Neuronal stem cell (in vitro differentiated cells): Measurements from ENCODE around the gene NSD1.

Source experiments
- DNase-seq: peaks from one replicate; pipeline ENCODE4 v3.0.0-alpha.2; 2013; ENCODE audit warnings: low spot score
- H2AFZ ChIP-seq: one replicate; pipeline ENCODE4 v1.6.1; 2013; ENCODE audit warnings: mild to moderate bottlenecking, low read length, inconsistent platforms
- H2AK5ac ChIP-seq: 2 replicates; pipeline ENCODE4 v1.6.1; 2013; ENCODE audit warnings: low read depth, mild to moderate bottlenecking, inconsistent platforms, low read length, moderate library complexity, mixed read lengths
- H2BK120ac ChIP-seq: 2 replicates; pipeline ENCODE4 v1.6.1; 2013; ENCODE audit warnings: low read depth, mild to moderate bottlenecking, inconsistent platforms, low read length, moderate library complexity, mixed read lengths
- H2BK12ac ChIP-seq: one replicate; pipeline ENCODE4 v1.6.1; 2013; ENCODE audit warnings: low read length, inconsistent platforms
- H2BK15ac ChIP-seq: 2 replicates; pipeline ENCODE4 v1.6.1; 2013; ENCODE audit warnings: mild to moderate bottlenecking, low read length, inconsistent platforms, mixed read lengths
- H2BK5ac ChIP-seq: one replicate; pipeline ENCODE4 v1.6.1; 2013; ENCODE audit warnings: inconsistent platforms, mild to moderate bottlenecking, low read length, moderate library complexity
- H3K14ac ChIP-seq: one replicate; pipeline ENCODE4 v1.6.1; 2013; ENCODE audit warnings: low read length, inconsistent platforms
- H3K18ac ChIP-seq: 2 replicates; pipeline ENCODE4 v1.6.1; 2013; ENCODE audit warnings: low read length, inconsistent platforms
- H3K23ac ChIP-seq: 2 replicates; pipeline ENCODE4 v1.6.1; 2013; ENCODE audit warnings: low read depth, mild to moderate bottlenecking, mixed read lengths, low read length, inconsistent platforms; ENCODE audit not compliant: poor library complexity
- H3K27ac ChIP-seq: replicated peaks from 3 replicates; pipeline ENCODE4 v1.5.1; 2013; ENCODE audit warnings: low read length, inconsistent platforms
- H3K27me3 ChIP-seq, 3 experiments: 2 replicates each; pipeline ENCODE4 v1.6.1; 2013; ENCODE audit warnings: low read length in 3 of 3, mild to moderate bottlenecking in 2 of 3, inconsistent platforms in 1 of 3, low read depth in 1 of 3, mixed read lengths in 1 of 3, moderate library complexity in 1 of 3; ENCODE audit not compliant: control insufficient read depth in 3 of 3, insufficient read depth in 3 of 3
- H3K36me3 ChIP-seq, 2 donors: replicated peaks in 1 of 2; 2 replicates each; pipeline ENCODE4 v1.6.1; 2013; ENCODE audit warnings: low read length in 2 of 2; ENCODE audit not compliant: control insufficient read depth in 2 of 2, insufficient read depth in 2 of 2
- H3K4ac ChIP-seq: 2 replicates; pipeline ENCODE4 v1.6.1; 2013; ENCODE audit warnings: inconsistent platforms, mild to moderate bottlenecking, low read length, moderate library complexity
- H3K4me1 ChIP-seq, 2 donors: 1 replicate in 1 of 2; 2 replicates in 1 of 2; pipeline ENCODE4 v1.6.1; 2013; ENCODE audit warnings: low read length in 2 of 2, low read depth in 1 of 2; ENCODE audit not compliant: control insufficient read depth in 2 of 2, insufficient read depth in 1 of 2
- H3K4me2 ChIP-seq: one replicate; pipeline ENCODE4 v1.6.1; 2013; ENCODE audit warnings: mild to moderate bottlenecking, low read length, inconsistent platforms; ENCODE audit not compliant: insufficient read depth, poor library complexity, severe bottlenecking
- H3K4me3 ChIP-seq, 2 donors: 2 replicates each; pipeline ENCODE4 v1.5.1; 2013; ENCODE audit warnings: low read length in 2 of 2, mild to moderate bottlenecking in 2 of 2, inconsistent platforms in 1 of 2, moderate library complexity in 1 of 2
- H3K79me1 ChIP-seq: one replicate; pipeline ENCODE4 v1.6.1; 2013; ENCODE audit warnings: low read depth, mild to moderate bottlenecking, inconsistent platforms, low read length, moderate library complexity
- H3K9ac ChIP-seq: one replicate; pipeline ENCODE4 v1.6.1; 2013; ENCODE audit warnings: mild to moderate bottlenecking, low read depth, low read length, inconsistent platforms; ENCODE audit not compliant: poor library complexity
- H3K9me3 ChIP-seq, 2 donors: replicated peaks in 1 of 2; 2 replicates each; pipeline versions ENCODE3 to v1.6.1; 2013; ENCODE audit warnings: low read length in 2 of 2, mild to moderate bottlenecking in 2 of 2, inconsistent platforms in 1 of 2, low read depth in 1 of 2, mixed read lengths in 1 of 2, moderate library complexity in 1 of 2; ENCODE audit not compliant: control insufficient read depth in 2 of 2, insufficient read depth in 1 of 2
- H4K8ac ChIP-seq: one replicate; pipeline ENCODE4 v1.6.1; 2013; ENCODE audit warnings: low read depth, mild to moderate bottlenecking, inconsistent platforms, low read length, moderate library complexity
- H4K91ac ChIP-seq: one replicate; pipeline ENCODE4 v1.6.1; 2013; ENCODE audit warnings: low read length, low read depth, mild to moderate bottlenecking, inconsistent platforms; ENCODE audit not compliant: poor library complexity
- WGBS, 2 donors: extraction: QIAGEN DNeasy Blood & Tissue Kit; methylation state at CpG; one replicate each; pipeline ENCODE4 v1.1.7; 2013; ENCODE audit warnings: missing lambda C conversion rate in 2 of 2, mixed read lengths in 1 of 2; ENCODE audit not compliant: insufficient read length in 2 of 2, insufficient replicate concordance in 1 of 2; ENCODE audit errors: extremely low coverage in 2 of 2; 5-methylcytosine and 5-hydroxymethylcytosine counted together

Gene NSD1

DNA sequence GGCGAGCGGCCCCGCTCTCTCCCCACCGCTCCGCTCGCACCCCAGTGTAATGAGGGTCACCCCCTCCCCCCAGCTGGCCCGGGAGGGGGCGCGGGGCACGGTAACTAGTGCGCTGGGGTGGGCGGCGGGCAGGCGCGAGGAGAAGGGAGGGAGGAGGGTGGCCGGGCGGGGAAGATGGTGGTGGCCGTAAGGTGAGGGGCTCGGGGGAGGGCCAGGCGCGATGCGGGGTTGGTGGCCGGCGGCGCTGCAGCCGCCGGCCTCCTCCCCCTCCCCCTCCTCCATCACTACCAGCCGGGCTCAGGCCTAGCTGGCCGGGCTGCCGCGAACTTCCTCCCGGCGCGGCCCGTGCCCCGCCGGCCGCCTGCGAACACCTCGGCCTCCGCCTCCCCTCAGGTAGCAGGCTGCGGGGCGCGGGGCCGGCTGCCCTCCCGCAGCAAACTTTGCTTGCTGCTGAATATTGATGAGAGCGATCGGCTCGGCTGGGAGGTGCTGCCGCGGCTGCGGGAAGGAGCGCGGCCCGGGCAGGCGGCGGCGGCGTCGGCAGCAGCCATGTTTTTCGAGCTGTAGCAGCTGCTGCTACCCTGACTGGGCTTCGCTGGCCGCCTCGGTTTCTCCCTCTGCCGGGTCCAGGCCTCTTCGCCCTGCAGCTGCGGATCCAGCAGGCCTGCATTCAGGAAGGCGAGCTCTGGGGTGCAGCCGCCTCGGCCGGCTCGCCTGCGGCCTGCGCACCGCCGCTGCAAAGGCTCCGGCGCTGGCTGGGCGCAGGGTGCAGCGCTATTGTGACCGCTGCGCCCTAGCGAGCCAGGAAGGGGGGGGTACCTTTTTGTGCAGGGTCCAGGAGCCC lies 502 bp downstream of the NSD1 start:
- peak overlapping the region; percentile 97 for H2AK5ac ChIP-seq
- peak overlapping the region; percentile 94 for H4K8ac ChIP-seq
- H3K9me3 ChIP-seq = no peaks in the 10 kb centered on the region
- peak overlapping the region; percentile 97 for H2BK5ac ChIP-seq
- H3K4ac ChIP-seq = peak overlapping the region; percentile 98
- peaks cover 0 to 21% of the 10 kb centered on the region in 2 donors for H3K4me1 ChIP-seq
- no peak overlapping the region for H2BK12ac ChIP-seq
- H3K27me3 ChIP-seq = peaks cover 0 to 6% (median 0%) of the 10 kb centered on the region in 3 experiments
- H3K36me3 ChIP-seq = peaks cover 0 to 11% of the 10 kb centered on the region in 2 donors
- peak overlapping the region; percentile 87 for H2AFZ ChIP-seq
- H3K9ac ChIP-seq = peak overlapping the region; percentile 97
- H3K79me1 ChIP-seq = peaks cover 2% of the 10 kb centered on the region
- peak overlapping the region; percentile 80 for H3K23ac ChIP-seq
- H3K18ac ChIP-seq = peak overlapping the region; percentile 100
- peak overlapping the region; percentile 98 for H2BK15ac ChIP-seq
- H3K4me3 ChIP-seq = peak overlapping the region in 1 of 2 donors; percentile 91
- WGBS, 2 donors = no CpG with 5 or more reads among the region's 83 CpGs
- peak overlapping the region; percentile 82 for H3K4me2 ChIP-seq
- H3K27ac ChIP-seq = peak overlapping the region; percentile 96
- peak overlapping the region; percentile 99 for H3K14ac ChIP-seq
- peak overlapping the region; percentile 97 for H2BK120ac ChIP-seq
- H4K91ac ChIP-seq = peak overlapping the region; percentile 97
- DNase-seq = peak; percentile 67

DNA sequence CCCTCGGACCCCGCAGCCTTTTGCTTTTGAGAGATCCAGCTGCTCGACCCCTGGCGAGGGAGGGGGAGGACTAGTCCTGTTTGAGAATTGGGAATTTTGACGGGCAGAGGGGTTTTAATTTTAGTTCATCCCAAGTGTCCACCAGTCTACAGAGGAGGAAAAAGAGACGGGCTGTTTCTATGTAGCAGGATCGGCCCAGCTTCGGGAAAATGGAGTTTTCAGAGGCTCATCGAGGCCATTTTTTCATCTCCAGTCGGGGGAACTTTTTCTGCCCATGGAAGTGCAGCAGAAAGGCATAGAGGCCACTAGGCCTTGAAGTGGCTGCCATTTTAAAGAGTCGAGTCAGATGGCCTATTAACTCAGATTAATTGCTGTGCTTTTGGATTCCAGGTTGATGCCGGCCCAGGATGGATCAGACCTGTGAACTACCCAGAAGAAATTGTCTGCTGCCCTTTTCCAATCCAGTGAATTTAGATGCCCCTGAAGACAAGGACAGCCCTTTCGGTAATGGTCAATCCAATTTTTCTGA lies 1.2 kb downstream of the NSD1 start:
- Histone ChIP-seq H3K4me2 (peak overlapping the region; percentile 82), H3K4ac (peak overlapping the region; percentile 98), H2BK15ac (peak overlapping the region; percentile 98), H4K8ac (peak overlapping the region; percentile 94), H3K4me1 (peaks cover 0 to 21% of the 10 kb centered on the region in 2 donors), H3K23ac (peak overlapping the region; percentile 80), H3K9ac (peak overlapping the region; percentile 97), H3K36me3 (peaks cover 0 to 11% of the 10 kb centered on the region in 2 donors), H2BK120ac (no peak overlapping the region), H3K18ac (peak overlapping the region; percentile 100), H3K14ac (peak overlapping the region; percentile 99), H3K9me3 (no peaks in the 10 kb centered on the region), H2BK5ac (peak overlapping the region; percentile 97), H3K27ac (peak overlapping the region; percentile 96), H2BK12ac (no peak overlapping the region), H4K91ac (peak overlapping the region; percentile 97), H2AFZ (peak overlapping the region; percentile 87), H3K79me1 (peaks cover 2% of the 10 kb centered on the region), H3K4me3 (peak overlapping the region in 1 of 2 donors; percentile 91), H2AK5ac (peak overlapping the region; percentile 97), H3K27me3 (peaks cover 0 to 6% (median 0%) of the 10 kb centered on the region in 3 experiments)
- no CpG with 5 or more reads among the region's 13 CpGs for WGBS, 2 donors
- DNase-seq = no peak

DNA sequence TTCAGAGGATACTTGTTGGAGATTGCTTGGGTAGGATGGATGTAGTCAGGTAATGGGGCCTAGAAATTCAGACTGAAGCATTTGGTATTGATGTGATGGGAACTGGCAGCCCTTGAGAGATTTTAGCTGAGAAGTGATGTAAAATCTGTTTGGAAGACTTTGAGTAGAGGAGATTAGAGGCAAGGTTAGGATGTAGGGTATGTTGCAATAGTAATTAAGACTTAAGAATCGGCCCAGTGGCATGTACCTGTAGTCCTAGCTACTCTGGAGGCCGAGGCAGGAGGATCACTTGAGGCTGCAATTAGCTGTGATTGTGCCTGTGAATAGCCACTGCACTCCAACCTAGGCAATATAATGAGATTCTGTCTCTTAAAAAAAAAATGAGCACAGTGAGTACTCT lies 6.7 kb downstream of the NSD1 start:
- H3K14ac ChIP-seq = no peak overlapping the region
- no peak overlapping the region for H3K18ac ChIP-seq
- no peak overlapping the region for H2AK5ac ChIP-seq
- H3K27me3 ChIP-seq = peaks cover 0 to 6% (median 0%) of the 10 kb centered on the region in 3 experiments
- peaks cover 0 to 4% of the 10 kb centered on the region in 2 donors for H3K4me1 ChIP-seq
- WGBS, 2 donors = no CpG with 5 or more reads among the region's 2 CpGs
- H3K9me3 ChIP-seq = no peaks in the 10 kb centered on the region
- no peak overlapping the region for H4K91ac ChIP-seq
- DNase-seq = no peak
- peaks cover 0 to 26% of the 10 kb centered on the region in 2 donors for H3K36me3 ChIP-seq
- no peak overlapping the region for H2AFZ ChIP-seq
- no peak overlapping the region for H3K27ac ChIP-seq
- H2BK15ac ChIP-seq = no peak overlapping the region
- no peak overlapping the region for H2BK12ac ChIP-seq
- no peak overlapping the region for H3K4me3 ChIP-seq
- no peak overlapping the region for H2BK5ac ChIP-seq
- H3K79me1 ChIP-seq = peaks cover 7% of the 10 kb centered on the region
- H3K4me2 ChIP-seq = no peak overlapping the region
- no peak overlapping the region for H3K9ac ChIP-seq
- no peak overlapping the region for H3K23ac ChIP-seq
- no peak overlapping the region for H3K4ac ChIP-seq
- H2BK120ac ChIP-seq = no peak overlapping the region
- H4K8ac ChIP-seq = no peak overlapping the region

DNA sequence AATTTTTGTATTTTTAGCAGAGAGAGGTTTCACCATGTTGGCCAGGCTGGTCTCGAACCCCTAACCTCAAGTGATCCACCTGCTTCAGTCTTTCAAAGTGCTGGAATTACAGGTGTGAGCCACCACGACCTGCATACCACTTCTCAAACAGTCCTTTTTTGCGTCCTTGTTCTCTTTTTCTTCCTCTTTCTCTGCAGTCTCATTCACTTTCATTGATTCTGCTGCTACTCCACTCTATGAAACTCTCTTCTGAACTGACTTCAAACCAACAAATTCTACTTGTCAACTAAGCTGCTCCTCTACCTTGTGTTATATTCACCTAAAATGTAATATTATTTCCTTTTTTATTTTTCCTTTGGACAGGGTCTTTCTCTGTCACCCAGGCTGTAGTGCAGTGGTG lies 7.9 kb downstream of the NSD1 start:
- DNase-seq = no peak
- Histone ChIP-seq H3K18ac (no peak overlapping the region), H4K8ac (no peak overlapping the region), H3K23ac (no peak overlapping the region), H3K4me3 (no peak overlapping the region), H2BK120ac (no peak overlapping the region), H3K79me1 (peaks cover 7% of the 10 kb centered on the region), H3K36me3 (peaks cover 0 to 22% of the 10 kb centered on the region in 2 donors), H2BK12ac (no peak overlapping the region), H2AK5ac (no peak overlapping the region), H3K4ac (no peak overlapping the region), H3K9me3 (no peaks in the 10 kb centered on the region), H2BK15ac (no peak overlapping the region), H3K9ac (no peak overlapping the region), H3K27ac (no peak overlapping the region), H3K27me3 (no peaks in the 10 kb centered on the region), H2AFZ (no peak overlapping the region), H3K4me1 (no peaks in the 10 kb centered on the region), H3K14ac (no peak overlapping the region), H2BK5ac (no peak overlapping the region), H4K91ac (no peak overlapping the region), H3K4me2 (no peak overlapping the region)
- WGBS, 2 donors = no CpG with 5 or more reads among the region's 3 CpGs
